ENCODE data around the gene CHN2. TPM values are rescaled to one million over a fixed set of nuclear protein-coding genes. Genes with fewer than 3 reads are reported as not detected.

CHN2 gene
- total RNA-seq, 1 experiment from 2014 or later: 3.5 TPM

GRCh38 chr7:29228289-29229011 lies 33.9 kb downstream of the CHN2 start:
- Histone ChIP-seq H3K4me1 (no peaks in the 10 kb centered on the region), H3K36me3 (no peaks in the 10 kb centered on the region), H3K9me3 (replicated peaks) (no peaks in the 10 kb centered on the region), H3K27ac (no peak overlapping the region), H3K4me3 (no peak overlapping the region), H3K27me3 (no peaks in the 10 kb centered on the region)
- DNase-seq: no peak

- Histone ChIP-seq H3K4me1 (no peaks in the 10 kb centered on the region), H3K9me3 (replicated peaks) (no peaks in the 10 kb centered on the region), H3K27ac (no peak overlapping the region), H3K36me3 (no peaks in the 10 kb centered on the region), H3K27me3 (no peaks in the 10 kb centered on the region), H3K4me3 (no peak overlapping the region)
- DNase-seq: no peak
Measured at GRCh38 chr7:29229066-29229465, 34.5 kb downstream of the CHN2 start.

GRCh38 chr7:29229946-29230345 lies 35.4 kb downstream of the CHN2 start:
- Histone ChIP-seq H3K4me1 (no peaks in the 10 kb centered on the region), H3K9me3 (replicated peaks) (no peaks in the 10 kb centered on the region), H3K27me3 (no peaks in the 10 kb centered on the region), H3K4me3 (no peak overlapping the region), H3K27ac (no peak overlapping the region), H3K36me3 (no peaks in the 10 kb centered on the region)
- DNase-seq: no peak

GRCh38 chr7:29230871-29231345 lies 36.3 kb downstream of the CHN2 start:
- Histone ChIP-seq H3K4me3 (no peak overlapping the region), H3K27me3 (no peaks in the 10 kb centered on the region), H3K36me3 (no peaks in the 10 kb centered on the region), H3K4me1 (no peaks in the 10 kb centered on the region), H3K9me3 (replicated peaks) (no peaks in the 10 kb centered on the region), H3K27ac (no peak overlapping the region)
- no peak for DNase-seq

GRCh38 chr7:29231671-29232232 lies 37.2 kb downstream of the CHN2 start:
- H3K36me3 ChIP-seq: no peaks in the 10 kb centered on the region
- no peak overlapping the region for H3K4me3 ChIP-seq
- H3K4me1 ChIP-seq: no peaks in the 10 kb centered on the region
- H3K27ac ChIP-seq: no peak overlapping the region
- H3K9me3 ChIP-seq (replicated peaks): no peaks in the 10 kb centered on the region
- DNase-seq: no peak
- no peaks in the 10 kb centered on the region for H3K27me3 ChIP-seq

GRCh38 chr7:29234438-29234837 lies 39.9 kb downstream of the CHN2 start:
- DNase-seq: no peak
- H3K9me3 ChIP-seq (replicated peaks): no peaks in the 10 kb centered on the region
- H3K27me3 ChIP-seq: no peaks in the 10 kb centered on the region
- H3K27ac ChIP-seq: no peak overlapping the region
- H3K36me3 ChIP-seq: no peaks in the 10 kb centered on the region
- H3K4me1 ChIP-seq: no peaks in the 10 kb centered on the region
- H3K4me3 ChIP-seq: no peak overlapping the region

GRCh38 chr7:29236071-29236580 lies 41.6 kb downstream of the CHN2 start:
- no peaks in the 10 kb centered on the region for H3K36me3 ChIP-seq
- H3K9me3 ChIP-seq (replicated peaks): no peaks in the 10 kb centered on the region
- no peak overlapping the region for H3K4me3 ChIP-seq
- H3K4me1 ChIP-seq: no peaks in the 10 kb centered on the region
- H3K27me3 ChIP-seq: no peaks in the 10 kb centered on the region
- H3K27ac ChIP-seq: no peak overlapping the region
- no peak for DNase-seq

- H3K27me3 ChIP-seq: no peaks in the 10 kb centered on the region
- no peaks in the 10 kb centered on the region for H3K36me3 ChIP-seq
- no peak overlapping the region for H3K27ac ChIP-seq
- H3K9me3 ChIP-seq (replicated peaks): no peaks in the 10 kb centered on the region
- no peak for DNase-seq
- no peaks in the 10 kb centered on the region for H3K4me1 ChIP-seq
- H3K4me3 ChIP-seq: no peak overlapping the region
Measured at GRCh38 chr7:29236649-29237048, 42.1 kb downstream of the CHN2 start.

- H3K27me3 ChIP-seq: no peaks in the 10 kb centered on the region
- H3K27ac ChIP-seq: no peak overlapping the region
- no peaks in the 10 kb centered on the region for H3K36me3 ChIP-seq
- no peak for DNase-seq
- H3K4me3 ChIP-seq: no peak overlapping the region
- no peaks in the 10 kb centered on the region for H3K9me3 ChIP-seq (replicated peaks)
- no peaks in the 10 kb centered on the region for H3K4me1 ChIP-seq
Measured at GRCh38 chr7:29237489-29237888, 42.9 kb downstream of the CHN2 start.

GRCh38 chr7:29239638-29240037 lies 45.1 kb downstream of the CHN2 start:
- no peaks in the 10 kb centered on the region for H3K27me3 ChIP-seq
- DNase-seq: peak; percentile 23 to 57
- no peak overlapping the region for H3K4me3 ChIP-seq

GRCh38 chr7:29242265-29242664 lies 47.7 kb downstream of the CHN2 start:
- no peak for DNase-seq
- Histone ChIP-seq H3K4me3 (no peak overlapping the region), H3K4me1 (no peaks in the 10 kb centered on the region), H3K36me3 (no peaks in the 10 kb centered on the region), H3K9me3 (replicated peaks) (no peaks in the 10 kb centered on the region), H3K27me3 (no peaks in the 10 kb centered on the region), H3K27ac (no peak overlapping the region)

More at GRCh38 chr7:29239638-29240037, 45.1 kb downstream of the CHN2 start:
- Histone ChIP-seq H3K36me3 (no peaks in the 10 kb centered on the region), H3K4me1 (no peaks in the 10 kb centered on the region), H3K27ac (no peak overlapping the region), H3K9me3 (replicated peaks) (no peaks in the 10 kb centered on the region)

GRCh38 chr7:29243910-29244655 lies 49.5 kb downstream of the CHN2 start:
- H3K27me3 ChIP-seq: no peaks in the 10 kb centered on the region
- H3K36me3 ChIP-seq: no peaks in the 10 kb centered on the region
- no peak for DNase-seq
- H3K4me3 ChIP-seq: no peak overlapping the region
- H3K9me3 ChIP-seq (replicated peaks): no peaks in the 10 kb centered on the region
- no peaks in the 10 kb centered on the region for H3K4me1 ChIP-seq
- H3K27ac ChIP-seq: no peak overlapping the region

- no peak for DNase-seq
- Histone ChIP-seq H3K36me3 (no peaks in the 10 kb centered on the region), H3K4me3 (no peak overlapping the region), H3K27ac (no peak overlapping the region), H3K4me1 (no peaks in the 10 kb centered on the region), H3K27me3 (no peaks in the 10 kb centered on the region), H3K9me3 (replicated peaks) (no peaks in the 10 kb centered on the region)
Measured at GRCh38 chr7:29247224-29247962, 52.8 kb downstream of the CHN2 start.

- no peaks in the 10 kb centered on the region for H3K36me3 ChIP-seq
- no peaks in the 10 kb centered on the region for H3K27me3 ChIP-seq
- H3K4me1 ChIP-seq: no peaks in the 10 kb centered on the region
- no peak overlapping the region for H3K27ac ChIP-seq
- no peak for DNase-seq
- H3K4me3 ChIP-seq: no peak overlapping the region
- no peaks in the 10 kb centered on the region for H3K9me3 ChIP-seq (replicated peaks)
Measured at GRCh38 chr7:29247963-29248236, 53.3 kb downstream of the CHN2 start.

Measured in SJCRH30 (cell line).